PC-3 (cell line): ENCODE data around the gene TBX10. TPM values are rescaled to one million over a fixed set of nuclear protein-coding genes. Genes with fewer than 3 reads are reported as not detected.

ENCODE experiments used
- ATAC-seq: fragments of 200-7000 bp; cut with Tn5 transposase; 2 replicates; pipeline ENCODE4 v1.9.1; 2020; ENCODE audit warnings: mild to moderate bottlenecking, moderate library complexity
- BruUV-seq: library from RNA; stranded (reverse); fragments of 400-500 nt; replicated peaks from 2 replicates; lab custom pipeline; 2021; lab: Mats Ljungman, UMichigan
- CTCF ChIA-PET: fragments of 300-600 bp; sonication (Branson Sonifier 250); formaldehyde crosslinking; loops from one replicate; lab custom pipeline; 2022; ENCODE audit warnings: antibody characterized with exemption; lab: Charles Lee
- POLR2A ChIA-PET: fragments of 300-600 bp; sonication (Branson Sonifier 250); formaldehyde crosslinking; loops from one replicate; lab custom pipeline; 2022; ENCODE audit warnings: antibody characterized with exemption; ENCODE audit not compliant: unreplicated experiment; lab: Charles Lee
- DNase-seq: peaks from one replicate; pipeline ENCODE4 v3.0.0-alpha.2; 2015
- H2AFZ ChIP-seq: fragments of 300-600 bp; sonication (generic); 2 replicates; pipeline ENCODE4 v1.6.0; 2016; ENCODE audit warnings: antibody characterized with exemption, low read length
- H3F3A ChIP-seq: fragments of 300-600 bp; sonication (generic); one replicate; pipeline ENCODE4 v1.6.0; 2017; ENCODE audit warnings: antibody characterized with exemption, low read length, control low read depth, mild to moderate bottlenecking; ENCODE audit not compliant: unreplicated experiment
- H3K27ac ChIP-seq: fragments of 300-600 bp; sonication (generic); 2 replicates; pipeline ENCODE4 v1.5.1; 2016; ENCODE audit warnings: mild to moderate bottlenecking, low read length
- H3K27me3 ChIP-seq: fragments of 300-600 bp; sonication (generic); 2 replicates; pipeline ENCODE4 v1.6.1; 2016; ENCODE audit warnings: low read length, mixed read lengths
- H3K36me3 ChIP-seq: fragments of 300-600 bp; sonication (generic); 2 replicates; pipeline ENCODE4 v1.6.1; 2016; ENCODE audit warnings: low read depth, mixed run types, low read length, mixed read lengths
- H3K4me1 ChIP-seq: fragments of 300-600 bp; sonication (generic); 2 replicates; pipeline ENCODE4 v1.5.1; 2016; ENCODE audit warnings: low read length; ENCODE audit not compliant: insufficient read depth
- H3K4me2 ChIP-seq: fragments of 300-600 bp; sonication (generic); 2 replicates; pipeline ENCODE4 v1.6.0; 2016; ENCODE audit warnings: low read length
- H3K4me3 ChIP-seq: fragments of 300-600 bp; sonication (generic); 2 replicates; pipeline ENCODE4 v1.5.1; 2016; ENCODE audit warnings: mild to moderate bottlenecking, low read length, mixed read lengths
- H3K79me2 ChIP-seq: fragments of 300-600 bp; sonication (generic); 2 replicates; pipeline ENCODE4 v1.6.1; 2017; ENCODE audit warnings: low read length, mixed read lengths
- H3K9ac ChIP-seq: fragments of 300-600 bp; sonication (generic); 2 replicates; pipeline ENCODE4 v1.6.0; 2016; ENCODE audit warnings: mild to moderate bottlenecking, low read length
- H3K9me2 ChIP-seq: fragments of 300-600 bp; sonication (generic); replicated peaks from 2 replicates; pipeline ENCODE4 v1.6.1; 2016; ENCODE audit warnings: mixed run types, low read length, mixed read lengths
- H3K9me3 ChIP-seq: fragments of 300-600 bp; sonication (generic); 2 replicates; pipeline ENCODE4 v1.6.1; 2016; ENCODE audit warnings: low read length, mixed read lengths
- H4K20me1 ChIP-seq: fragments of 300-600 bp; sonication (generic); 2 replicates; pipeline ENCODE4 v1.6.1; 2016; ENCODE audit warnings: low read length, mixed read lengths
- CTCF ChIP-seq: fragments of 300-600 bp; sonication (generic); conservative IDR thresholded peaks from 2 replicates; pipeline ENCODE4 v1.5.1; 2017; ENCODE audit warnings: antibody characterized with exemption, low read depth, mild to moderate bottlenecking, low read length
- EZH2 ChIP-seq: fragments of 300-600 bp; sonication (generic); IDR thresholded peaks from one replicate; pipeline ENCODE4 v1.6.1; 2017; ENCODE audit warnings: antibody characterized with exemption, mild to moderate bottlenecking, low read length; ENCODE audit not compliant: unreplicated experiment
- EZH2phosphoT487 ChIP-seq: fragments of 300-600 bp; sonication (generic); IDR thresholded peaks from 2 replicates; pipeline ENCODE4 v1.6.1; 2018; ENCODE audit warnings: mild to moderate bottlenecking, antibody characterized with exemption, low read length, borderline replicate concordance
- intact Hi-C: fragments of 100-400 bp; cut with micrococcal nuclease; formaldehyde crosslinking; loops from 2 replicates; pipeline ENCODE4 v1.9.0; 2023
- total RNA-seq: library from RNA; depleted of rRNA; stranded (reverse); fragments of >200 nt; gene quantifications from 2 replicates; pipeline ENCODE4 v1.2.3, GENCODE V29; 2014

Gene TBX10
- total RNA-seq, 1 experiment from 2014 or later: not detected

- POLR2A ChIA-PET: no interaction called here
- H3F3A ChIP-seq: no peaks in the 10 kb centered on the region
- no peaks in the 10 kb centered on the region for H4K20me1 ChIP-seq
- H3K36me3 ChIP-seq: peaks cover 28% of the 10 kb centered on the region
- intact Hi-C loops: no loop called here
- CTCF ChIA-PET: no interaction called here
- TF ChIP-seq EZH2phosphoT487: no peak
- TF ChIP-seq CTCF: no peak
- no peak for TF ChIP-seq EZH2
- peak overlapping the region; percentile 92 for H3K9ac ChIP-seq
- no peaks in the 10 kb centered on the region for H3K27me3 ChIP-seq
- H3K4me1 ChIP-seq: peaks cover 16% of the 10 kb centered on the region; the same call in 1 of the 2 replicates
- ATAC-seq: no peak
- H3K4me2 ChIP-seq: peak overlapping the region; percentile 97
- H3K27ac ChIP-seq: no peak overlapping the region
- H3K79me2 ChIP-seq: peaks cover 23% of the 10 kb centered on the region
- BruUV-seq: no TSS peak
- DNase-seq: no peak
- H3K9me3 ChIP-seq: no peaks in the 10 kb centered on the region
- H2AFZ ChIP-seq: peak overlapping the region; percentile 95
- no peaks in the 10 kb centered on the region for H3K9me2 ChIP-seq
- H3K4me3 ChIP-seq: peak overlapping the region; percentile 92
Observed at GRCh38 chr11:67607507-67607906, 32.1 kb downstream of the TBX10 start.

GRCh38 chr11:67606492-67607295 lies 32.9 kb downstream of the TBX10 start, which contains the start of gene NDUFV1:
Gene NDUFV1, plus strand, starts transcription at chr11:67606936. Its CDS starts 69 bp downstream, at chr11:67607005.
- ChIA-PET POLR2A (no interaction called here), CTCF (no interaction called here)
- H3K79me2 ChIP-seq: peaks cover 23% of the 10 kb centered on the region
- peak within 1 kb of the TSS; percentile 97 for H3K4me2 ChIP-seq
- no peak within 1 kb of the TSS for H3K27ac ChIP-seq
- BruUV-seq: no TSS peak
- intact Hi-C loops: loop anchor here (1.0 kb wide), 2 partner anchors 34 to 98 kb away; partner anchors contain the start of gene CDK2AP2
- no peaks in the 10 kb centered on the region for H4K20me1 ChIP-seq
- peak within 1 kb of the TSS; percentile 92 for H3K9ac ChIP-seq
- peaks cover 24% of the 10 kb centered on the region for H3K36me3 ChIP-seq
- no peaks in the 10 kb centered on the region for H3F3A ChIP-seq
- H3K4me3 ChIP-seq: peak within 1 kb of the TSS; percentile 92
- H3K9me2 ChIP-seq: no peaks in the 10 kb centered on the region
- H2AFZ ChIP-seq: peak within 1 kb of the TSS; percentile 95
- peak; percentile 98 for DNase-seq
- peaks cover 16% of the 10 kb centered on the region; the same call in 1 of the 2 replicates for H3K4me1 ChIP-seq
- ATAC-seq: peak; percentile 99
- TF ChIP-seq EZH2: no peak
- peak; percentile 63 for TF ChIP-seq CTCF
- TF ChIP-seq EZH2phosphoT487: no peak
- H3K9me3 ChIP-seq: no peaks in the 10 kb centered on the region
- H3K27me3 ChIP-seq: no peaks in the 10 kb centered on the region

GRCh38 chr11:67606093-67606491 lies 33.5 kb downstream of the TBX10 start:
- Histone ChIP-seq H3K9me3 (no peaks in the 10 kb centered on the region), H3F3A (no peaks in the 10 kb centered on the region), H3K4me2 (peak overlapping the region; percentile 97), H3K27me3 (no peaks in the 10 kb centered on the region), H2AFZ (peak overlapping the region; percentile 95), H3K4me1 (peaks cover 16% of the 10 kb centered on the region; the same call in 1 of the 2 replicates), H3K9me2 (no peaks in the 10 kb centered on the region), H3K4me3 (peak overlapping the region; percentile 92), H3K9ac (peak overlapping the region; percentile 23; the same call in 1 of the 2 replicates), H3K36me3 (peaks cover 24% of the 10 kb centered on the region), H4K20me1 (no peaks in the 10 kb centered on the region), H3K79me2 (peaks cover 23% of the 10 kb centered on the region), H3K27ac (no peak overlapping the region)
- intact Hi-C loops: loop anchor here (1.0 kb wide), 2 partner anchors 34 to 98 kb away; partner anchors contain the start of gene CDK2AP2
- BruUV-seq: TSS peak; percentile 69
- DNase-seq (no peak), ATAC-seq (no peak)
- ChIA-PET CTCF (no interaction called here), POLR2A (no interaction called here)
- TF ChIP-seq EZH2phosphoT487 (no peak), EZH2 (no peak), CTCF (no peak)
